Testis (tissue), 2 donors: ENCODE results near the gene VDAC2.

ENCODE experiments used
- POLR2A ChIP-seq: fragments of 450-650 bp; IDR thresholded peaks from one replicate; pipeline ENCODE4 v1.6.1; 2017; ENCODE audit warnings: antibody characterized with exemption, mild to moderate bottlenecking, moderate library complexity
- TF ChIP-seq, protein P1 (sequence below), 3 experiments: fragments of 450-650 bp in 2 of 3; fragments of 200-600 bp in 1 of 3; sonication (generic) in 1 of 3; IDR thresholded peaks; one replicate each; pipeline ENCODE4 v1.5.1; 2016 to 2019; ENCODE audit warnings: antibody characterized with exemption in 3 of 3, mild to moderate bottlenecking in 2 of 3, moderate library complexity in 1 of 3

DNA sequence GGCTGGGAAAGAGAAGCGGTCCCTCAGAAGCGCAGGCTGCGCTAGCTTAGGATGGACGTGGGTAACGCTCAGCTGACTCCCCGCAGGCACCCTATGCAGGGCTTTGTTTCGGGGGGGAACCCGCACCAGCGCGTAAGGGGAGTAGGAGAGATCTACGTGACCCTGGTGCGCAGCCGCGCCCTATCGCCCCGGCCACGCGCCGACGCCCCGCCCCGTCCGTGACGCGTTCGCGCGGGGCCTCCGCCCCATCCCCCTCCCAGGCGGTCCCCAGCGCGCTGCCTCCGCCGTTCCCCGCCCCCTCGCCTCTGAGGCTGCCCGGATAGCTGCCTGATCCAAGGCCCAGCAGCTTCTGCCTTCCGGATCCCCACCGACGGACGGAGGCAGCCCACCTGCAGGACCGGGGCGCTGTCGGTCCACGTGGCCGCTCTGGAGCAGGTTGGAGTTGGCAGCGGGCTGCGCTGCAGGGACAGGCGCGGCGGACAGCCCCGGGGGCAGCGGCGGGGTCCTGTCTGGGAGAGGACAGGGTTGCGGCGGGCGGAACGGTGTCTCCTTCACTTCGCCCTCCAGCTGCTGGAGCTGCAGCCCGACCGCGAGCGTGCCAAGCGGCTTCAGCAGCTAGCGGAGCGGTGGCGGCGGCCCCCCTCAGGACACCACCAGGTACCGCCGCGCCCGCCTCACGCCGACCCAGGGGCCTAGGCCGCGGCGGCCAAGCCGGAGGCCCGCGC is at the start of gene VDAC2:
- TF ChIP-seq, protein P1, sequence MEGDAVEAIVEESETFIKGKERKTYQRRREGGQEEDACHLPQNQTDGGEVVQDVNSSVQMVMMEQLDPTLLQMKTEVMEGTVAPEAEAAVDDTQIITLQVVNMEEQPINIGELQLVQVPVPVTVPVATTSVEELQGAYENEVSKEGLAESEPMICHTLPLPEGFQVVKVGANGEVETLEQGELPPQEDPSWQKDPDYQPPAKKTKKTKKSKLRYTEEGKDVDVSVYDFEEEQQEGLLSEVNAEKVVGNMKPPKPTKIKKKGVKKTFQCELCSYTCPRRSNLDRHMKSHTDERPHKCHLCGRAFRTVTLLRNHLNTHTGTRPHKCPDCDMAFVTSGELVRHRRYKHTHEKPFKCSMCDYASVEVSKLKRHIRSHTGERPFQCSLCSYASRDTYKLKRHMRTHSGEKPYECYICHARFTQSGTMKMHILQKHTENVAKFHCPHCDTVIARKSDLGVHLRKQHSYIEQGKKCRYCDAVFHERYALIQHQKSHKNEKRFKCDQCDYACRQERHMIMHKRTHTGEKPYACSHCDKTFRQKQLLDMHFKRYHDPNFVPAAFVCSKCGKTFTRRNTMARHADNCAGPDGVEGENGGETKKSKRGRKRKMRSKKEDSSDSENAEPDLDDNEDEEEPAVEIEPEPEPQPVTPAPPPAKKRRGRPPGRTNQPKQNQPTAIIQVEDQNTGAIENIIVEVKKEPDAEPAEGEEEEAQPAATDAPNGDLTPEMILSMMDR (IDR thresholded peaks at IDR 0.05): peak in 1 of 3 experiments; percentile 5
- TF ChIP-seq POLR2A: peak; percentile 43
